Cerebellar nuclear complex (tissue), 1 donor: ENCODE data around the gene KIAA1958.

Experiments
- DNase-seq, 2 experiments: peaks; one replicate each; lab custom pipeline; 2025; lab: John Stamatoyannopoulos, UW

Gene KIAA1958

DNA sequence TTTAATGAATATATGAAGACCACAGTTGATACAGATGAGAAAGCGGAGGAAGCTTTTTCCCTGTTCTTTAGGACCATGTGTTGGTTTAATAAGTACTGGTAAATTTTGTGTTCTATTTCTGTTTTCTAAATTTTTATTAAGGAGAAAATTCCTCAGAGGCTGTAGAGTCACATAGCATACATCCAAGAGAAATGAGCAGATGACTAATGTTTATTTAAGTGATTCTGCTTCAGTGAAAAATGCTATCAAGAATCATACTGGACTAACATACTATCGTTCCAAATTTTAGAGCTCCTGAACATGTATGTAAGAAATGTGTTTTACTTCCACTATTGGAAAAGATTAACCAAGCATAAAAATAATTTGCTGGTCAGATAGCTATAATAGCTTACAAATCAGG lies 115.0 kb downstream of the KIAA1958 start:
- DNase-seq = no peak

DNA sequence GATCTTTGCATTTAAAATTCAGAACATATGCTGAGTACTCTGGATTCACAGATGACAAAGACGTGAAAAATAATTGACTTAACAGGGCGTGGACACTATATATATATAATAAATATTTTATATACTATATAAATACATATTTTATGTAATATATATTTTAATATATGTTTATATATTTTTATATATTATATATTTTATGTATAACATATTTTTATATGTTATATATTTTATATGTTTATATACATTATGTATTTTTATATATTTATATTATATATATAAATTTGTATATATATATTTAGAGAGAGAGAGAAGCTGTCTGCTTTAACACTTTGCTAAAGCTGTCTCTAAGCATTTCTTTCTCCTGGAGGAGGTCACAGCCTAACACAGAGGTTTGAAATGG lies 118.2 kb downstream of the KIAA1958 start:
- no peak for DNase-seq

DNA sequence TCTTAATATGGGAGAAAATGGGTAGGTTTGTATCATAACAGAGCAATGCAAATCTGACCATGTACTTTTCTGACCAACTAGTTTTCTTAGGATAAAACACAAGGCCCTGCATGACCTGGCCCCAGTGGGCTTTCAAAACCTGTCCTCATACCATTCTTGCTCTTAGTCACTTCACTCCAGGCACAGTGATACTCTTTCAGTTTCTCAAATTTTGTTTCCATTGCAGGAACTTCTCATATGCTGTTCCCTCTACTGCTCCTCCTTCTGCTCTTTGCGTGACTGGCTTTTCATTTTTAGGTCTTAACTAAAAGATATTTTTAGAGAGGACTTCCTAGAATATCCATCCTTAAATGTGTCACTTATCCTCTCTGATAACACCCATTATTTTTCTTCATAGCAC lies 118.9 kb downstream of the KIAA1958 start:
- DNase-seq = no peak

- no peak for DNase-seq
These were observed 119.5 kb downstream of the KIAA1958 start for GRCh38 chr9:112605963-112606699.

DNA sequence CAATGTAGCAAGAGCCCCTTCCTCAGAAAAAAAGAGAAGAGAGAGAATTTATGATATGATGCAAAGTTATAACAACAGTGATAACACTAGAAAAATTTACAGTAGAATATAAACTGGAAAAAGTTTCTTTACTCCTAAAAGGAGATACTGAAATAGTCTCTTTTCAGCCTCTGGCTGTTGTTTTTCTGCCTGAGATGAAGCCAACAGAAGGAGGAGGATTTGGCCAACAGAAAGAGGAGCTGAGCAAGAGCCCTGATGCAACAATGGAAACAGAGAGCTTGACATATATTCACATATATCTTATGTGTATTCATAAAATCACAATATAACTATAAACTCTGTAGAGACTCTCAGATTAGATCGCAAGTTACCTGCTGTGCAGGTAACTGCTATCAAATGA lies 122.2 kb downstream of the KIAA1958 start:
- DNase-seq = no peak

DNA sequence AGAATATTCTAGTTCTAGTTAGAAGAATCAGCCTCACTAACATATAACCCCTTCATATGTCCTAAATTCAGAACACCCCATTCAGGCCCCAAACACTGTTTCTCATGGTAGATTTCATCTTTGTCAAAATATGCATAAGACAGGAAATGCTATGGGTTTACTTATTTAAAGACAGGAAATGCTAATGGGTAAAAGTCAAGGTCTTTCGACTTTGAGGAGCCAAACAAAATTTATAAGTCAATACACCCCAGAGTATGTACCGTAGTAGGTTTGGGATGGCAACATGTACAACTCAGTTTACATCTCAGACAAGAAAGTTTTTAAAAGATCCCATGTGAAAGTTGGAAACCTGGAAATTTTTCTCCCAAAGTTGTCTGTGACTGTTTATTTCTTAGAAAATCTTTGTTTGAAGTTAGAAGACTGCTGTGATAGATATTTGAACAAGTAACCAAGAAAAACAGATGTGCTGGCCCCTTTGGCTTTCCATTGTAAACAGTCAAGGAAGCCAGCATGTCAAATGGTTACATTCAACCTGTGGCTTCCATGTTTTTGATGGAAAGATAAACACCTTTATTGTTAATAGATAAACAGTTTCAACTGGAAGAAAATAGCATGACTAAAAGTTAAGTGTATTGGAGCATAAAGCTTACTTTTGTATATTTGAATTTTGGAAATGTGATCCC lies 129.1 kb downstream of the KIAA1958 start:
- DNase-seq = no peak

DNA sequence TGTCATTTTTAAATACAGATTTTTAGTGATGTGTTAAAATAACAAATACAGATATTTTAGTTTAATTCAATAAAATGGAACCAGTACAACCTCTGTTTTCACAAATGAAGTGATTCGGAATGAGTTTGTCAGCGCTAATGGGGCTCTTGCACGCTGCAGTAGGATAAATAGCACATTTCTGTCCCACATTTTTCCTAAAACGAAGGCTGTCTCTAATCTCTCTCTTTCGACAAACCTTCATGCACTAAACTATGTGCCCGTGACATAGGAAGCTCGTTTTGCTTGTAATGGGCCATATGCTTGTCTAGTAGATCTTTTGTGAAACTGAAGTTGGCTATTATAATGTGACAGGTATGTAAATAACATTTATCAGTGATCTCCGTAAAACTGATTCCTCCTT lies 130.7 kb downstream of the KIAA1958 start:
- no peak for DNase-seq

DNA sequence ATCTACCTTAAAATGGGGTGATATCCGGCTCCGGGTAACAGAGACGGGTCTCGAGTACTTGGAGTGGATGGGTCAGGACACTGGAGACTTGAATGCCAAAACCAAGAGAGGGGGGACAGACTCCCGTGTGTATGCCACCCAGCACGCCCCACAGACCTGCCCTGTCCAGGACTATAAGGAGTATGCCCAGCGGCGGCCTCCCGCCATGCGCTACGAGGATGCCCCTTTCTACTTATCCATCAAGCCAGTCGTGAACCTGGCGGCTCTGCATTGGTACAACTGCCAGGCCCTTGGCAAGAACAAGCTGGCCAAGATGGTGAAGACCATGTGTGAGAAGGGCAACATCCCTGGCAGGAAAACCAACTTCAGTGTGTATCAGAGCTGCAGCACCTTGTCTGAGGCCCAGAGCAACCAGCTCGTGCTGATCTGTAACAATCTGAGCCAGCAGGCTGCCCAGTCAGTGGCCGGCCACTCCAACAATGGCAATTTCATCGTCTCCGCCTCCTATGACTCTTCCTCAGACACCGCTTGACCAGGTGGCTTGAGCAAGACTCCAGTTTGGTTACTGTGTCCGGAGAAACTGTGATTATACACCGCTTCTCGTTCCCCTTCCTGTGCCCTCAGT lies 131.9 kb downstream of the KIAA1958 start:
- no peak for DNase-seq

- no peak for DNase-seq
These were observed 133.8 kb downstream of the KIAA1958 start for GRCh38 chr9:112620388-112620787.

DNA sequence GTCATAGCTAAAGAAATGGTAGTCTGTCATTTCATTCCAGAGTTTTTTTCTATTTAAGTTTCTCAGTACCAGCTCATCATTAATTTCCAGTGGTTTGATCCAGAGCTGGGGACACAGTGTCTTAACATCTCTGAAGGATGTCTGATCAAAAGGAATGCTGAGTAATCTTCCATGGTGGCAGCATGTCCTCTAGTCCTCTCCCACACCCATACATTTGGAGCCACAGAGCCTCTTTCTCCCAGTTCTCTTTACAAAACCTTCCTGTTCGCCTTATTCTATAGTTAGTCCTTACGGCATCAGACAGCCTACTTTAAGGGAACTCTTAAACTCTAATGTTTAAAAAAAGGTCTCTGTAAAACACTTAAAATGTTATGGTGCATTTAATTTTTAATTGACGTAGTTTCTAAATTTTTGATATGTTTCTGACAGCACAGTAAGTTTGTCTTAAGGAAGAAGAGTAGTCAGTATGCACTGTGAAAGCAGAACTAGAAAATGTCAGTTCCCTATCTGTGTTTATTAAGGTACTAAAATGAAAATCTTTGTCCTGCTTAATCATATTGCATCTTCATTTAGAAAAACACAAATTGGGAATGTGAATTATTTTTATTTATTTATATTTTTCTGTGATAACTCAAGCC lies 134.5 kb downstream of the KIAA1958 start:
- no peak for DNase-seq

DNA sequence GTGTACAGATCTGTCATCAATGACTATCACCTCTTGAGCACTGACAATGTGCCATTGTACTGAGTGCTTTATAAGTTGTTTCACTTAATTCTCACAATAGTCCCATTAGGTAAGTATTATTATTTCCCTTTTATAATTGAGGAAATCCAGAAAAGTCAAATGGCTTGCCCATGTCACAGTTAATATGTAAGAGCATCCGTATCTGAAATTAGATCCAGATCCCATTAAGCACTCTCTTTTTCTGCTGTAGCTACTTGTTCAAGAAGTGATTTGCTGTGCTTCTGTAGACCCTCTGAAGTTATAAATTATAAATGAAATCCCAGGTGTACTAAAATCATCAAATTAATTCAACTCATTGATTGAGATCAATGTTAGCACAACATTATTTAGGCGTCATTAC lies 136.6 kb downstream of the KIAA1958 start:
- DNase-seq = no peak

GRCh38 chr9:112624711-112625707 lies 138.4 kb downstream of the KIAA1958 start:
- DNase-seq = no peak

- DNase-seq = no peak
These were observed 143.3 kb downstream of the KIAA1958 start for GRCh38 chr9:112629671-112630485.

GRCh38 chr9:112631313-112632070 lies 144.9 kb downstream of the KIAA1958 start:
- DNase-seq = no peak

- no peak for DNase-seq
These were observed 153.7 kb downstream of the KIAA1958 start for GRCh38 chr9:112640311-112640710.

DNA sequence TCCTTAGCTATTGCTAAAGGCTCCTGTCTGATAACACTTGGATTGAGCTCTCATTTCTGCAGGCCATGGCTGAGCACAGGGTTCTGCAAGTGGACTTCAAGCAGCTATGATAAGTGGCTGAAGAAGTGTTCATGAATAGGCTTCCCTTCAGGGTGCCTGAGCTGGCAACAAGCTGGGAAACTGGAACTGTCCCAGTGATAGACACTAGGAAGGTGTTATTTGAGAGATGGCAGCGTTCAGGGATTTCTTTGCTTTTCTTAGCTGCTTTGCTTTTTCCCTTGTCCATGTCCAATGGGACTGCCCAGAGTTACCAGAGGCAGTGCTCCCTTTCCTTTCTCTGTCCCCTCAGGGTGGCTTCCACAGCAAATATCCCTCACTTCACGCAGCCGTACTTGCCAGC lies 155.5 kb downstream of the KIAA1958 start:
- no peak for DNase-seq

DNA sequence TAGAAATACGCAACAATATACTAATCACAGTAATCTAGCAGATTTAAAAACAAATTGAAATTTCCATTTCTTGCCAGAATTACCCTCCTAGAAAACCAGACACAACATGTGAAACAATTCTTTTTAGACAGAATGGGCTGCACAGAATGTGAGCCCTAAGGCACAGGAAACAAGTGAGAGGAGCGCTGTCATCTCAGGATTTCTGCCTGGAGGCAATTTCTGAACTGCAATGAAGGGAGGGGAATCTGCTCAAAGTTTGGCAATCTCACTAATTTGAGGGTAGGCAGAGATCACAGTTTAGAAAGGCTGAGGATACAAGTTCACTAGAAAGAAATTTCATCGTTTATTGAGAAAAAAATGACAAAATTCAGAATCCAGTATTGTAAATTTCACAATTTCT lies 161.0 kb downstream of the KIAA1958 start:
- no peak for DNase-seq

GRCh38 chr9:112648624-112649023 lies 162.0 kb downstream of the KIAA1958 start:
- no peak for DNase-seq

- DNase-seq = no peak
These were observed 167.7 kb downstream of the KIAA1958 start for GRCh38 chr9:112654282-112654681.

GRCh38 chr9:112655668-112656067 lies 169.0 kb downstream of the KIAA1958 start:
- DNase-seq = no peak
